ENCODE measurements around the gene STXBP6. TPM values are rescaled to one million over a fixed set of nuclear protein-coding genes. Genes with fewer than 3 reads are reported as not detected.

STXBP6 gene
- total RNA-seq, 4 donors from 2014 or later: 7.1 to 16.8 (median 8.9) TPM

DNA sequence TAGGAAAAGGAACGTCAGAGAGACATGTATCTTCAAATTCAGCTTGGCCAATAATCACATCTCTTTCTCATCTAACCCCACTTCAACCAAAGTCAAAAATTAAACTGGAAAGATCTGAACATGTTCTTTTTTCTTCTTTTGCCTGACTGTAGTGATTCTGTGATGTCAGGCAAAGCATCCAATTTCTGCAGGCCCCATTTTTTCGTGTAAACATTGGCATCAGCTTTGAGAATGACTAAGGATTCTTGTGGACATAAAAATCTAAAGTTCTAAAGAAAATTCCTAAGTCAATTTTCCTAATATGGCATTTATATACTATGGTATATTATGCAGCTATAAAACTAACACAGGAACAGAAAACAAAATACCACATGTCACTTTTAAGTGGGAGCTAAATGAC is 89.1 kb downstream of the STXBP6 start:
- Histone ChIP-seq H3K27me3 (no peaks in the 10 kb centered on the region), H3K4me1 (peaks cover 32 to 43% (median 41%) of the 10 kb centered on the region in 4 donors), H3K36me3 (no peaks in the 10 kb centered on the region), H3K4me3 (no peak overlapping the region), H3K27ac (peak overlapping the region; percentile 63 to 77 (median 66)), H3K9me3 (no peaks in the 10 kb centered on the region)
- no peak for DNase-seq
- TF ChIP-seq POLR2AphosphoS5 (IDR thresholded peaks at IDR 0.05): no peak
- TF ChIP-seq EP300 (IDR thresholded peaks at IDR 0.05; ENCODE audit: low read depth): no peak
- TF ChIP-seq POLR2A (IDR thresholded peaks at IDR 0.05): no peak
- TF ChIP-seq, protein P1, sequence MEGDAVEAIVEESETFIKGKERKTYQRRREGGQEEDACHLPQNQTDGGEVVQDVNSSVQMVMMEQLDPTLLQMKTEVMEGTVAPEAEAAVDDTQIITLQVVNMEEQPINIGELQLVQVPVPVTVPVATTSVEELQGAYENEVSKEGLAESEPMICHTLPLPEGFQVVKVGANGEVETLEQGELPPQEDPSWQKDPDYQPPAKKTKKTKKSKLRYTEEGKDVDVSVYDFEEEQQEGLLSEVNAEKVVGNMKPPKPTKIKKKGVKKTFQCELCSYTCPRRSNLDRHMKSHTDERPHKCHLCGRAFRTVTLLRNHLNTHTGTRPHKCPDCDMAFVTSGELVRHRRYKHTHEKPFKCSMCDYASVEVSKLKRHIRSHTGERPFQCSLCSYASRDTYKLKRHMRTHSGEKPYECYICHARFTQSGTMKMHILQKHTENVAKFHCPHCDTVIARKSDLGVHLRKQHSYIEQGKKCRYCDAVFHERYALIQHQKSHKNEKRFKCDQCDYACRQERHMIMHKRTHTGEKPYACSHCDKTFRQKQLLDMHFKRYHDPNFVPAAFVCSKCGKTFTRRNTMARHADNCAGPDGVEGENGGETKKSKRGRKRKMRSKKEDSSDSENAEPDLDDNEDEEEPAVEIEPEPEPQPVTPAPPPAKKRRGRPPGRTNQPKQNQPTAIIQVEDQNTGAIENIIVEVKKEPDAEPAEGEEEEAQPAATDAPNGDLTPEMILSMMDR (IDR thresholded peaks at IDR 0.05): no peak
- intact Hi-C loops (cut with DNase I; ENCODE audit: low total_unique reads) (no loop called here), in situ Hi-C loops (cut with MboI; ENCODE audit: low pct_ligation_motif_present in 1 of 4, low pct_unique_long_range_greater_than_20kb in 1 of 4, low sequenced_read_pairs in 3 of 4) (no loop called here)
- WGBS, 2 donors (ENCODE audit: low coverage in 1 of 2): 31 to 41% methylated on average over 2 of the region's 2 CpGs

DNA sequence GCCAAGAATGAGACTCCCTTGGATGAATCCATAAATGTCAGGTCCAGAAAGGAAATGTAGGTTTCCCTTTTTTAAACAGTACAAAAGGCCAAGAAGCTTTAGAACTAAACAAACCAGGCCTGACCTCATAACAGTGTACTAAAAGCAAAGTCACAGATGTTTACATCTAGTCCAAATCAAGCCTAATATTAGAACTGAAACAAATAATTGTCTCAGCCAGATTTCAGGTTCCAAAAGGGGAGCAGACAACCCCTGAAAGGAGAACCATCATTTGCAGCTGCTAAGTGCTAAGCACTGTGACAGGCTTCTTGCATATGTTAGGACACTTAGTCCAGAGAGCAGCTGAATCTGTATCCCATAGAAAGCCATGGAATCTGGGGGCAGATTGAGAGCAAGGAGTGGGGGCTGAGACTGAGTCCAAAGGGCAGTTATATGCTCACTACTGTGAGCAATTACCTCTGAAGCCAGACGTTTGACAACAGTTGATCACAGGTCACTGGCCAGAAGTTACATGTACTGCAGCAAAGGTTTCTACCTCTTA is 90.1 kb downstream of the STXBP6 start:
- 0% methylated on average over 1 of the region's 1 CpG; no CpG with 5 or more reads in 1 of the 2 donors for WGBS, 2 donors (ENCODE audit: low coverage in 1 of 2)

DNA sequence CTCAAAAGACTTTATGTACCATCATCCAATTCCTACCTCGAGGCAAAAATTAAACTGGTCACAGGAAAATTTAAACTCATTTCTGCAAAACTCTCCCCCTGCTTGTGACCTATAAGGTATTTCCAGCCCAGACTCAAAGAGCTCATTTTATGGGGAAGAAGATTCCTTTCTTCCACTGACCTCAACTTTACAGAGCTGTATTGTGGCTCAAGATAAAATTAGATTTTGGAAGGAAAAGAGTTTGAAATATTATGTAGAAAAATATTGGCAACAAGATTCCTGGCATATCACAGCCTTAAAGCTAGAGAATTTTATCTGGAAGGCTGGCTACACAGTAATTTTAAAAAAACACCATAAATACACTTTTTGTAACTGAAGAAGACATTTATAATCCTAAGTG is 91.7 kb downstream of the STXBP6 start:
- WGBS, 2 donors (ENCODE audit: low coverage in 1 of 2): 45 to 67% methylated on average over 1 of the region's 1 CpG
- H3K36me3 ChIP-seq: no peaks in the 10 kb centered on the region
- H3K4me1 ChIP-seq: peaks cover 23 to 35% (median 31%) of the 10 kb centered on the region in 4 donors
- in situ Hi-C loops (cut with MboI; ENCODE audit: low pct_ligation_motif_present in 1 of 4, low pct_unique_long_range_greater_than_20kb in 1 of 4, low sequenced_read_pairs in 3 of 4) (no loop called here), intact Hi-C loops (cut with DNase I; ENCODE audit: low total_unique reads) (no loop called here)
- H3K27me3 ChIP-seq: no peaks in the 10 kb centered on the region
- no peak for DNase-seq
- TF ChIP-seq EP300 (IDR thresholded peaks at IDR 0.05; ENCODE audit: low read depth) (no peak), POLR2AphosphoS5 (IDR thresholded peaks at IDR 0.05) (no peak), POLR2A (IDR thresholded peaks at IDR 0.05) (no peak)
- TF ChIP-seq, protein P1 (IDR thresholded peaks at IDR 0.05): no peak
- no peak overlapping the region for H3K4me3 ChIP-seq
- H3K27ac ChIP-seq: peak overlapping the region in 3 of 4 donors; percentile 63 to 77 (median 65)
- no peaks in the 10 kb centered on the region for H3K9me3 ChIP-seq

More for the DNA sequence above, 90.1 kb downstream of the STXBP6 start:
- DNase-seq: peak; percentile 21
- intact Hi-C loops (cut with DNase I; ENCODE audit: low total_unique reads) (no loop called here), in situ Hi-C loops (cut with MboI; ENCODE audit: low pct_ligation_motif_present in 1 of 4, low pct_unique_long_range_greater_than_20kb in 1 of 4, low sequenced_read_pairs in 3 of 4) (no loop called here)
- no peak for TF ChIP-seq POLR2A (IDR thresholded peaks at IDR 0.05)
- no peak for TF ChIP-seq EP300 (IDR thresholded peaks at IDR 0.05; ENCODE audit: low read depth)
- TF ChIP-seq, protein P1 (IDR thresholded peaks at IDR 0.05): no peak
- TF ChIP-seq POLR2AphosphoS5 (IDR thresholded peaks at IDR 0.05): peak in 2 of 3 donors; percentile 40 to 42
- H3K4me3 ChIP-seq: no peak overlapping the region
- H3K36me3 ChIP-seq: no peaks in the 10 kb centered on the region
- no peaks in the 10 kb centered on the region for H3K27me3 ChIP-seq
- no peaks in the 10 kb centered on the region for H3K9me3 ChIP-seq
- peak overlapping the region; percentile 63 to 77 (median 66) for H3K27ac ChIP-seq
- peaks cover 27 to 38% (median 33%) of the 10 kb centered on the region in 4 donors for H3K4me1 ChIP-seq

DNA sequence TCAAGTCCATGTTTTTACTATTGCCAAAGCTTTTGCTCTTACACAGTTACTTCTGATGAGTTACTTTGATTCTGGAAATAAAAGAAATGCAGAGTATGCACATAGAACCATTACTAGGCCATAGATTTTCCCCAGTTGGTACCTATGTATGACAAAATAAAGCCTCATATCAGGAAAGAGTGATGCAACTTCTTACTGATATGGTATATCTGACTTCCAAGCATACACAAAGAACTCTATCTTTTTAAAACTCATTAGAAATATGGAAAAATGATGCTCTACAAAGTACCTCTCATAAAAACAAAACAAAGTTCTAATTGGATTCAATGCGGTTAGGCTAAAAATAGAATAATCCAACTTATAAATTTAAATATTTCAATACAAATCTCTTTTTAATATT is 92.1 kb downstream of the STXBP6 start:
- TF ChIP-seq, protein P1 (IDR thresholded peaks at IDR 0.05): no peak
- TF ChIP-seq POLR2A (IDR thresholded peaks at IDR 0.05) (no peak), POLR2AphosphoS5 (IDR thresholded peaks at IDR 0.05) (no peak), EP300 (IDR thresholded peaks at IDR 0.05; ENCODE audit: low read depth) (no peak)
- H3K36me3 ChIP-seq: no peaks in the 10 kb centered on the region
- H3K4me1 ChIP-seq: peaks cover 23 to 35% (median 31%) of the 10 kb centered on the region in 4 donors
- in situ Hi-C loops (cut with MboI; ENCODE audit: low pct_ligation_motif_present in 1 of 4, low pct_unique_long_range_greater_than_20kb in 1 of 4, low sequenced_read_pairs in 3 of 4): no loop called here
- H3K27me3 ChIP-seq: no peaks in the 10 kb centered on the region
- peak overlapping the region in 1 of 4 donors; percentile 63 for H3K27ac ChIP-seq
- no peak overlapping the region for H3K4me3 ChIP-seq
- no peaks in the 10 kb centered on the region for H3K9me3 ChIP-seq
- intact Hi-C loops (cut with DNase I; ENCODE audit: low total_unique reads): no loop called here
- 75 to 81% methylated on average over 1 of the region's 1 CpG for WGBS, 2 donors (ENCODE audit: low coverage in 1 of 2)
- DNase-seq: no peak
